Nephron progenitor cell (in vitro differentiated cells): ENCODE measurements around the gene IGFBP4.

ENCODE experiments used
- DNase-seq: peaks from one replicate; pipeline ENCODE4 v3.0.0; 2021
- H3K27ac Mint-ChIP-seq: 2 replicates; pipeline ENCODE4 v1.8.0; 2021; ENCODE audit warnings: mild to moderate bottlenecking, moderate library complexity, mixed read lengths
- H3K27me3 Mint-ChIP-seq: 2 replicates; pipeline ENCODE4 v1.8.0; 2021; ENCODE audit warnings: mild to moderate bottlenecking, low read depth, mixed read lengths; ENCODE audit not compliant: poor library complexity
- H3K36me3 Mint-ChIP-seq: 2 replicates; pipeline ENCODE4 v1.8.0; 2021; ENCODE audit warnings: low read depth, mixed read lengths
- H3K4me1 Mint-ChIP-seq: 2 replicates; pipeline ENCODE4 v1.8.0; 2021; ENCODE audit warnings: mixed read lengths
- H3K4me3 Mint-ChIP-seq: 2 replicates; pipeline ENCODE4 v1.8.0; 2021; ENCODE audit warnings: mild to moderate bottlenecking, moderate library complexity, mixed read lengths
- H3K9me3 Mint-ChIP-seq: 2 replicates; pipeline ENCODE4 v1.8.0; 2021; ENCODE audit warnings: mild to moderate bottlenecking, moderate library complexity, mixed read lengths
- CTCF ChIP-seq: fragments of 200-600 bp; sonication (generic); IDR thresholded peaks from 2 replicates; pipeline ENCODE4 v1.5.0; 2021; ENCODE audit warnings: antibody characterized with exemption

IGFBP4 gene

GRCh38 chr17:40433551-40434415 is 9.5 kb upstream of the IGFBP4 start:
- Mint-ChIP-seq H3K9me3 (no peaks in the 10 kb centered on the region), H3K36me3 (no peaks in the 10 kb centered on the region), H3K27ac (no peak overlapping the region), H3K4me3 (no peak overlapping the region), H3K4me1 (peaks cover 6% of the 10 kb centered on the region), H3K27me3 (peaks cover 12% of the 10 kb centered on the region)
- peak; percentile 57 for TF ChIP-seq CTCF
- DNase-seq = peak; percentile 44

GRCh38 chr17:40436636-40437035 is 6.6 kb upstream of the IGFBP4 start:
- H3K4me1 Mint-ChIP-seq = peaks cover 13% of the 10 kb centered on the region
- H3K4me3 Mint-ChIP-seq = no peak overlapping the region
- H3K27ac Mint-ChIP-seq = no peak overlapping the region

GRCh38 chr17:40437095-40437732 is 6.0 kb upstream of the IGFBP4 start:
- TF ChIP-seq CTCF = no peak
- DNase-seq = no peak
- H3K9me3 Mint-ChIP-seq = no peaks in the 10 kb centered on the region
- H3K4me1 Mint-ChIP-seq = peaks cover 14% of the 10 kb centered on the region
- H3K27ac Mint-ChIP-seq = no peak overlapping the region
- H3K27me3 Mint-ChIP-seq = peaks cover 14% of the 10 kb centered on the region
- H3K4me3 Mint-ChIP-seq = no peak overlapping the region
- H3K36me3 Mint-ChIP-seq = no peaks in the 10 kb centered on the region

More at GRCh38 chr17:40436636-40437035, 6.6 kb upstream of the IGFBP4 start:
- no peaks in the 10 kb centered on the region for H3K36me3 Mint-ChIP-seq
- no peaks in the 10 kb centered on the region for H3K9me3 Mint-ChIP-seq
- peaks cover 14% of the 10 kb centered on the region for H3K27me3 Mint-ChIP-seq
- no peak for TF ChIP-seq CTCF
- no peak for DNase-seq

- no peak for TF ChIP-seq CTCF
- Mint-ChIP-seq H3K27me3 (peaks cover 9% of the 10 kb centered on the region), H3K9me3 (no peaks in the 10 kb centered on the region), H3K4me3 (no peak overlapping the region), H3K27ac (no peak overlapping the region), H3K36me3 (no peaks in the 10 kb centered on the region), H3K4me1 (peaks cover 26% of the 10 kb centered on the region)
- no peak for DNase-seq
These were observed 3.1 kb upstream of the IGFBP4 start for GRCh38 chr17:40440166-40440565.

- Mint-ChIP-seq H3K36me3 (no peaks in the 10 kb centered on the region), H3K9me3 (no peaks in the 10 kb centered on the region), H3K27me3 (peaks cover 5% of the 10 kb centered on the region), H3K4me3 (peak overlapping the region; percentile 72), H3K27ac (no peak overlapping the region), H3K4me1 (peaks cover 44% of the 10 kb centered on the region)
- TF ChIP-seq CTCF = no peak
- no peak for DNase-seq
These were observed 656 bp upstream of the IGFBP4 start for GRCh38 chr17:40442392-40443195.
